Endothelial cell of umbilical vein (primary cell): Measurements from ENCODE around the gene RFNG. TPM values are rescaled to one million over a fixed set of nuclear protein-coding genes. Genes with fewer than 3 reads are reported as not detected.

ENCODE experiments used
- BruUV-seq: library from RNA; stranded (reverse); fragments of 400-500 nt; replicated peaks from 2 replicates; lab custom pipeline; 2021; lab: Mats Ljungman, UMichigan
- CTCF ChIA-PET: fragments of 300-600, 350-600 bp; sonication (Branson Sonifier 250); formaldehyde crosslinking; loops from one replicate; lab custom pipeline; 2021; ENCODE audit warnings: antibody characterized with exemption, inconsistent platforms; lab: Charles Lee
- POLR2A ChIA-PET: fragments of 300-600, 350-600 bp; sonication (Branson Sonifier 250); formaldehyde crosslinking; loops from one replicate; lab custom pipeline; 2021; ENCODE audit warnings: antibody characterized with exemption, inconsistent platforms; lab: Charles Lee
- DNase-seq: peaks from one replicate; pipeline ENCODE4 v3.0.0-alpha.2; 2011; ENCODE audit warnings: low read depth, low spot score
- FAIRE-seq: peaks from 2 replicates; lab custom pipeline; 2011; peaks lifted over from hg19 to GRCh38; lab: Jason Lieb, UNC
- H2AFZ ChIP-seq: 2 replicates; pipeline ENCODE4 v1.6.0; 2012; ENCODE audit warnings: low read depth, low read length, control low read depth, inconsistent platforms
- H3K27ac ChIP-seq: 2 replicates; pipeline ENCODE4 v1.5.1; 2011; ENCODE audit warnings: low read depth, mild to moderate bottlenecking, control low read depth, low read length, moderate library complexity; ENCODE audit not compliant: insufficient read depth
- H3K27me3 ChIP-seq, 2 experiments: 2 replicates each; pipeline versions ENCODE4 v1.6.0 to v1.6.1; 2011; ENCODE audit warnings: low read length in 2 of 2, mixed read lengths in 1 of 2; ENCODE audit not compliant: control insufficient read depth in 2 of 2, insufficient read depth in 2 of 2
- H3K36me3 ChIP-seq, 2 experiments: 2 replicates in 1 of 2; 3 replicates in 1 of 2; pipeline ENCODE4 v1.5.1; 2011; ENCODE audit warnings: low read length in 2 of 2, mild to moderate bottlenecking in 1 of 2, moderate library complexity in 1 of 2; ENCODE audit not compliant: control insufficient read depth in 2 of 2, insufficient read depth in 2 of 2; ENCODE audit errors: extremely low read depth in 1 of 2
- H3K4me1 ChIP-seq: 3 replicates; pipeline ENCODE4 v1.5.1; 2011; ENCODE audit warnings: mild to moderate bottlenecking, low read length; ENCODE audit not compliant: control insufficient read depth, insufficient read depth; ENCODE audit errors: extremely low read depth
- H3K4me2 ChIP-seq: 2 replicates; pipeline ENCODE4 v1.6.1; 2011; ENCODE audit warnings: low read length, control low read depth, mixed read lengths; ENCODE audit not compliant: insufficient read depth
- H3K4me3 ChIP-seq, 3 experiments: fragments of 200-600 bp in 1 of 3; sonication (generic), shearing (Covaris generic) in 1 of 3; replicated peaks in 1 of 3; 2 replicates each; pipeline ENCODE4 v1.5.1; 2011 to 2016; ENCODE audit warnings: control low read depth in 3 of 3, low read length in 3 of 3, mild to moderate bottlenecking in 2 of 3, inconsistent platforms in 1 of 3, low read depth in 1 of 3, moderate library complexity in 1 of 3; ENCODE audit not compliant: insufficient read depth in 1 of 3
- H3K79me2 ChIP-seq: 2 replicates; pipeline ENCODE4 v1.6.0; 2012; ENCODE audit warnings: low read length, inconsistent platforms; ENCODE audit not compliant: control insufficient read depth, insufficient read depth
- H3K9ac ChIP-seq: replicated peaks from 2 replicates; pipeline ENCODE3; 2011; ENCODE audit warnings: low read length, control low read depth; ENCODE audit not compliant: insufficient read depth; ENCODE audit errors: extremely low read depth
- H3K9me1 ChIP-seq: replicated peaks from 3 replicates; pipeline ENCODE4 v1.6.0; 2011; ENCODE audit warnings: mild to moderate bottlenecking, low read length; ENCODE audit not compliant: control insufficient read depth, insufficient read depth; ENCODE audit errors: extremely low read depth
- H3K9me3 ChIP-seq: replicated peaks from 2 replicates; pipeline ENCODE4 v1.5.1; 2012; ENCODE audit warnings: low read length, inconsistent platforms; ENCODE audit not compliant: control insufficient read depth, insufficient read depth
- H4K20me1 ChIP-seq: replicated peaks from 2 replicates; pipeline ENCODE3; 2011; ENCODE audit warnings: mild to moderate bottlenecking, low read length; ENCODE audit not compliant: control insufficient read depth, insufficient read depth; ENCODE audit errors: extremely low read depth
- CTCF ChIP-seq, 2 donors: IDR thresholded peaks; 1 replicate in 1 of 2; 2 replicates in 1 of 2; pipeline ENCODE4 v1.5.1; 2011; ENCODE audit warnings: low read length in 2 of 2, mild to moderate bottlenecking in 2 of 2, moderate library complexity in 2 of 2, control low read depth in 1 of 2, inconsistent platforms in 1 of 2, low read depth in 1 of 2; ENCODE audit not compliant: insufficient read depth in 1 of 2; ENCODE audit errors: extremely low read depth in 1 of 2
- EZH2 ChIP-seq: IDR thresholded peaks from 2 replicates; pipeline ENCODE4 v1.6.1; 2012; ENCODE audit warnings: borderline replicate concordance, low read depth, mild to moderate bottlenecking, moderate library complexity, low read length, inconsistent platforms; ENCODE audit not compliant: severe bottlenecking
- FOS ChIP-seq: IDR thresholded peaks from 2 replicates; pipeline ENCODE4 v1.6.1; 2011; ENCODE audit warnings: mild to moderate bottlenecking, low read length, moderate library complexity, borderline replicate concordance; ENCODE audit not compliant: insufficient read depth
- GATA2 ChIP-seq: IDR thresholded peaks from 2 replicates; pipeline ENCODE4 v1.7.0; 2011; ENCODE audit warnings: low read depth, mild to moderate bottlenecking, moderate library complexity, mixed read lengths, low read length; ENCODE audit not compliant: insufficient read length, insufficient read depth
- JUN ChIP-seq: IDR thresholded peaks from 2 replicates; pipeline ENCODE4 v1.6.1; 2011; ENCODE audit warnings: borderline replicate concordance, low read depth; ENCODE audit not compliant: insufficient read length, insufficient read depth
- POLR2A ChIP-seq: IDR thresholded peaks from 2 replicates; pipeline ENCODE4 v1.6.1; 2012; ENCODE audit warnings: low read depth, mild to moderate bottlenecking, control low read depth, low read length
- POLR2AphosphoS5 ChIP-seq: IDR thresholded peaks from 2 replicates; pipeline ENCODE4 v1.6.1; 2012; ENCODE audit warnings: low read depth, mild to moderate bottlenecking, control low read depth, low read length, moderate library complexity; ENCODE audit not compliant: insufficient read depth
- dilution Hi-C: fragments of 300-500 bp; cut with MboI; formaldehyde crosslinking; loops from one replicate; pipeline ENCODE4 v1.15.0; 2019; ENCODE audit warnings: low sequenced_read_pairs; ENCODE audit not compliant: extremely low pct_ligation_motif_present
- intact Hi-C: fragments of 100-400 bp; cut with micrococcal nuclease; formaldehyde crosslinking; loops from one replicate; pipeline ENCODE4 v1.10.0; 2022
- polyA plus RNA-seq, 4 experiments: library from polyadenylated mRNA; depleted of rRNA in 3 of 4; stranded (reverse) in 3 of 4; unstranded in 1 of 4; fragments of >200 nt; gene quantifications; 2 replicates each; pipeline versions ENCODE4 v1.2.1 to v1.2.3, GENCODE V29; 2011 to 2012; ENCODE audit warnings: missing spikeins in 1 of 4
- total RNA-seq: library from RNA; stranded (reverse); gene quantifications from 2 replicates; pipeline ENCODE4 v1.2.3, GENCODE V29; 2021
- TF ChIP-seq, protein P1 (sequence below): IDR thresholded peaks from 2 replicates; pipeline ENCODE4 v1.6.1; 2011; ENCODE audit not compliant: insufficient read depth, insufficient read length

Gene RFNG
- total and polyA plus RNA-seq, 2 donors (not counting 3 experiments of a cell fraction or from before 2014, with no cell fraction given) = 33.7 to 40.0 TPM

DNA sequence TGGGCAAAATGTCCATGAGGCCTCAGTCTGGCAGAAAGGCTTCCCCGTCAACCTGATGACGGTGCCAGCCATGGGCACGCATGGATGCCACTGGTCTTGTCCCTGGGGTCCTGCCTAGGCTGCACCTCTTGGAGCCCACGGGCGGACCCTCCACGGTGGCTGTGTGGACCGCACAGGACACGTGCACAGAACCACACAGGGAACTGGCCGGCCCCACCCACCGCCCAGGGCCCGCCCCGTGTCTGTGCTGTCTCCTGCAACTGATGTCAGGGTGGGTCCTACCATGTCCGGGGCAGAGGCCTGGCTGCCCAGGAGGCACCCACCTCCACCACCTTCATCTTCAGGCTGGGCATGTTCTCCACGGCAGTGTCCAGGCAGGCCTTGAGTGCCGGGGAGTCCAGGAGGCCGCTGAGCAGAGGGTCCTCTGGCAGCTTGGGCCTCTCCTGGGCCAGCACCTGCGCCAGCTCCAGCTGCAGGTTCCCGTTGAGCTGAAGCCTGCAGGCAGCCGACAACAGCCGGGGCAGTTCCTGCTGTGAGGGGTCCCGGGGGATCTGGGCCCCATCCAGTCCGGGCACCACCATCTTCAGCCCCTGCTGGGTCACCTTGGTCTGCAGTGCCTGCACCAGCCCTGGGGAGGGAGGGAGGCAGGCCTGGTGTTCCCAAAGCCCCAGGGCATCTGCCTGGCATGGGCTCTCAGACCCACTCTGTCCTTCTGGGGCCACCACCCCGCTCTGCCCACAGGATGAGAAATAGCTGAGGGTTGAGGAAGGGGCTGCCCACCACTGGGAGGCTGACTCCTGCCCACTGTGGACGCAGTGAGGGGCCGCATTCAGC, 34.5 kb upstream of the RFNG start:
- no peak overlapping the region for H3K4me2 ChIP-seq
- H3K9ac ChIP-seq = no peak overlapping the region
- no peaks in the 10 kb centered on the region for H3K9me1 ChIP-seq
- no peaks in the 10 kb centered on the region for H3K4me1 ChIP-seq
- H2AFZ ChIP-seq = no peak overlapping the region
- no TSS peak for BruUV-seq
- no peaks in the 10 kb centered on the region for H3K27me3 ChIP-seq
- peaks cover 6% of the 10 kb centered on the region for H3K79me2 ChIP-seq
- no peak overlapping the region for H3K4me3 ChIP-seq
- intact Hi-C loops (no loop called here), dilution Hi-C loops (no loop called here)
- H3K27ac ChIP-seq = no peak overlapping the region
- H3K36me3 ChIP-seq = peaks cover 37 to 86% of the 10 kb centered on the region in 2 experiments
- no peaks in the 10 kb centered on the region for H4K20me1 ChIP-seq
- DNase-seq (no peak), FAIRE-seq (no peak)
- CTCF ChIA-PET = interaction anchor here (0.9 to 4.4 kb wide), 2 partner anchors 55 to 56 kb away, joined by 3 to 13 read pairs; partner anchors contain the start of gene RAC3
- TF ChIP-seq CTCF (IDR thresholded peaks at IDR 0.05; ENCODE audit: extremely low read depth in 1 of 2, insufficient read depth in 1 of 2, low read depth in 1 of 2, low read length in 2 of 2) (no peak), GATA2 (no peak), POLR2AphosphoS5 (no peak), JUN (no peak), FOS (no peak), EZH2 (no peak), POLR2A (no peak)
- TF ChIP-seq, protein P1, sequence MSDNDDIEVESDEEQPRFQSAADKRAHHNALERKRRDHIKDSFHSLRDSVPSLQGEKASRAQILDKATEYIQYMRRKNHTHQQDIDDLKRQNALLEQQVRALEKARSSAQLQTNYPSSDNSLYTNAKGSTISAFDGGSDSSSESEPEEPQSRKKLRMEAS = no peak
- POLR2A ChIA-PET = no interaction called here
- no peaks in the 10 kb centered on the region for H3K9me3 ChIP-seq
